GM12801 (cell line): Measurements from ENCODE around the gene ATG10.

ENCODE experiments used
- TF ChIP-seq, protein P1 (sequence below): IDR thresholded peaks from one replicate; pipeline ENCODE4 v1.5.1; 2011; ENCODE audit warnings: control low read depth; ENCODE audit not compliant: insufficient read length; ENCODE audit errors: extremely low read depth

Gene ATG10

DNA sequence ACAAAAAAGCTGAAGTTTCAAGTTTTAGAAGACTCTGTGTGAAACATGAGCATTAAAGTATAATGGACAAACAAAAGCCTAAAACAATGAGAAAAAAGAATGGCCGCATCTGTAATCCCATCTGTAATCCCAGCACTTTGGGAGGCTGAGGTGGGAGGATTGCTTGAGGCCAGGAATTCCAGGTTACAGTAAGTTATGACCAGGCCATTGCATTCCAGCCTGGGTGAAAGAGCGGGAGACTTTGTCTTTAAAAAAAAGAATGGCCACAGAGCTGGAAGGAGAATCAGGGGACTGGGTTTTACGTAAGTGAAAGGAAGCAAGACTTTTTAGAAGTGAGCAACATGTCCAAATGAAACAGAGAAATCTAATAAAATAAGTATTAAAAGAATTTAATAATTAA lies 2.6 kb upstream of the ATG10 start:
- TF ChIP-seq, protein P1, sequence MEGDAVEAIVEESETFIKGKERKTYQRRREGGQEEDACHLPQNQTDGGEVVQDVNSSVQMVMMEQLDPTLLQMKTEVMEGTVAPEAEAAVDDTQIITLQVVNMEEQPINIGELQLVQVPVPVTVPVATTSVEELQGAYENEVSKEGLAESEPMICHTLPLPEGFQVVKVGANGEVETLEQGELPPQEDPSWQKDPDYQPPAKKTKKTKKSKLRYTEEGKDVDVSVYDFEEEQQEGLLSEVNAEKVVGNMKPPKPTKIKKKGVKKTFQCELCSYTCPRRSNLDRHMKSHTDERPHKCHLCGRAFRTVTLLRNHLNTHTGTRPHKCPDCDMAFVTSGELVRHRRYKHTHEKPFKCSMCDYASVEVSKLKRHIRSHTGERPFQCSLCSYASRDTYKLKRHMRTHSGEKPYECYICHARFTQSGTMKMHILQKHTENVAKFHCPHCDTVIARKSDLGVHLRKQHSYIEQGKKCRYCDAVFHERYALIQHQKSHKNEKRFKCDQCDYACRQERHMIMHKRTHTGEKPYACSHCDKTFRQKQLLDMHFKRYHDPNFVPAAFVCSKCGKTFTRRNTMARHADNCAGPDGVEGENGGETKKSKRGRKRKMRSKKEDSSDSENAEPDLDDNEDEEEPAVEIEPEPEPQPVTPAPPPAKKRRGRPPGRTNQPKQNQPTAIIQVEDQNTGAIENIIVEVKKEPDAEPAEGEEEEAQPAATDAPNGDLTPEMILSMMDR = no peak

DNA sequence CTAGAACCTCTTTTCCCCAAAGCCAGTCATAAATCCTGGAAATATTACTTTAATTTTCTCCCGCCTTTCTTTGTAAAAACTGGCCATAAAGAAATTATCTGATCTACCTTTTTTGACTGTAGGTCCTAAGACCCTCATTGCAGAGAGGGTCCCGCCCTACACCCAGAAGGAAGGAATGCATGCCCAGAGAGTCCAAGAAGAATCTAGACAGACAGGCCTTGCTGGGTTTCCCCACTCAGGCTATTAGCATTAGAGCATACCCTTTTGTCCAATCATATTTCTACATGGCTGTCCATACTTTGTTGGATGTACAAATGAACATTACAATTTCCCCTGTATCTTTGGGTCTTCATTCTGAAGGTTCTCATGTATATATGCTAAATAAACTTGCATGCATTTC lies 1.9 kb upstream of the ATG10 start:
- TF ChIP-seq, protein P1 = no peak

DNA sequence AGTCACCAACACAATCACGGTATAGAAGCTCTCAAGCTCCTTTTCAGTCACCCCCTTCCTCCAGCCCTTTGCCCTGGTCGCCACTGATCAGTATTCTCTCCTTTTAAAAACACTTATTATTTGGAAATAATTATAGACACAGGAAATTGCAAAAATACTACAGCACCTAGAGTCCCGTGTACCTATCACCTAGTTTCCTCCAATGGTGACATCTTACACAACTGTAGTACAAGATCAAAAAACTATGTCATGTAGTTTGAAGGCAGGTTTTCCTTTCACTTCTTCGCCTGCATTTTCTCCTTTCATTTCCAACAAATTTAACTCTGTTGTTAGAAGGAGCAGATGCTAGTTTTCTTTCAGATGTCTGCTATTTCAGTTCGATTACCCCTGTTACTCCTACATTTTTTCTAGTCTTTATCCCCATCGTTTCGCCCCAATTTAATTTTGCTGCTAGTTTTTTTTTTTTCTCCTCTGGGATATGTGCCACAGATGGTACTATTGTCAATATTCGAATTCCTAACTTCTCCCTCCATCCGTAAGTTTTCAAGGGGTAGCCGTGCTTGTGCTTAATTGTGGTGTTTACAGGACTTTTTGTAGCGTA lies 612 bp upstream of the ATG10 start:
- TF ChIP-seq, protein P1 = no peak

DNA sequence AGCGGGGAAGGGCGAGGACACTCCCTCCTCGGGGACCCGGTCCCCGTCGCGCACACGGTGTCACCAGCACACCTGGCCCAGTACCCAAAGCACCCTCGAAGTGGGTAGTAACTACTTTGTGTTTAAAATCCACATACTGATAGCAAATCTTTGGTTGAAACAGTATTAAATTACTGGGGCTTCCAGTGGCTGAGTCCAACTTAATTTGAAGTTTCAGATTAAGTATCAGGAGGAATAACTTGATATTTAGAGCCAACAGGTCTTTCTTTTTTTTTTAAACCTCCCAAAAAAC lies 615 bp downstream of the ATG10 start:
- TF ChIP-seq, protein P1 = no peak

DNA sequence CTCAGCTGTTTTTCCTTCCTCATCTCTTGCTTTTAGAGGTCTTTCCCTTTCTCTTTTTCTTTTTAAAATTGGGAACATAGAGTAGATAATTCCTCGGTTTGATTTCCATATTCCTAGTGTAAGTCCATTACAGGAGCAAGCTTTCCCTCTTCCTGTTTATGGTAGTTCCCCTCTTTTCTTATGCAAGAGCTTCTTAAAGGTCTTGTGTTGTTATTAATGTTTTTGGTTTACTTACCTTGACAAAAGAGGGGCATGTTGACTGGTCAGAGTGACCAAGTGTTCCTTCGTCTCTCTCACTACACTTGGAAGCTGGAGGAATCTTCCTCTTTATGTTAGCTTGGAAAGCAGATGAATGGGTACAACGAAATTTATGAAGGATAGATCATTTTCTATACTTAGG lies 8.3 kb downstream of the ATG10 start:
- TF ChIP-seq, protein P1 = no peak

DNA sequence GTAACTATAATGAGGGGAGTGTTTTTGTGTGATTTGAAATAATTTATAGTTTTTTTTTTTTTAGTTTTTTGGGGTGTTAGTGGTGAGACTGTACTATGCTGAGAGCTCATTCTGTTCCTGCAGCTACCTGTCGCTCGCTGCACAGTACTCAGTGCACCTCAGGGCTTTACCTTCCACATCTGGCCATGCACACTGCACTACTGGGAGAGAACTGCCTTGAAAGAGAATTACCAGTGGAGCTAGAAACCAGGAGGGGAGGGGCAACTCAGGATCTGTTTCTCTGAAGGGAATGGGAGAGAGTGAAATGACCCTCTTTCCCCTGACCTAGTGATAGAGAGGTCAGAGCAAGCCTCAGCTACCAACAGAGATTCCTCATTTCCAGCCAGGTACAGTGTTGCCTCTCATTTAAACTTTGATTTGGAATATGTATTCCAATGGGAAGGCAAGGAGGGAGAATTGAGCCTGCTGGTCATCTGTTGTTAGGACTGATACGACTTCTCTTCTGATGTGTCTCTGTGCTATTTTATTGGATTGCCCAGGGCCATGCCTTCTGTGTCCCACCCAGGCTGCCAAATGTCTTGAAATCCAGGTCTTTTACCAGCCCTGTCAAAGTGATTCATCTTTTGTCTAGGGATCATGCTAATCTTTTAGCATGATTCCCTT lies 8.9 kb downstream of the ATG10 start:
- TF ChIP-seq, protein P1 = no peak

DNA sequence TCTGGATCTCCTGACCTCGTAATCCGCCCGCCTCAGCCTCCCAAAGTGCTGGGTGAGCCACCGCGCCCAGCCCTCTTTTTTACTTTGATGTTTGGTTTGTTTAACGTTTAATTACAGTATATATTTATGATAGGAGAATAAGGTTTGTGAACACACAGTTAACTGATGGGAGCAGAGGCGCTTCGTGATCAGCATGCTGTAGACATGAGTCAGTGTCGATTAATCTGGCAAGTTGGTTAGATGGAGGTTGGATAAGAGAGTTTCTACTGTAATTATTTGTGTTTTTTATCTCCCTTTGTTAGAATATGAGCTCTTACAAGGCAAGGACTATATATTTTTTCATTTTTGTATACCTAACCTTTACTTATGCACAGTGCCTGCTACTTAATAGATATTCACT lies 14.3 kb downstream of the ATG10 start:
- TF ChIP-seq, protein P1 = no peak
